Stimulated activated CD8-positive, alpha-beta memory T cell treated with anti-CD3 and anti-CD28 coated beads, Interleukin-4, amount 100 ng/mL, for 4 hours (primary cell): ENCODE results near the gene SMAD2.

Experiments used
- DNase-seq, 2 donors: peaks; one replicate each; pipeline ENCODE4 v3.0.0-alpha.2; 2020; ENCODE audit warnings: low read depth in 2 of 2, low spot score in 1 of 2

SMAD2 gene

GRCh38 chr18:47898055-47898454, 32.4 kb downstream of the SMAD2 start:
- no peak for DNase-seq

DNA sequence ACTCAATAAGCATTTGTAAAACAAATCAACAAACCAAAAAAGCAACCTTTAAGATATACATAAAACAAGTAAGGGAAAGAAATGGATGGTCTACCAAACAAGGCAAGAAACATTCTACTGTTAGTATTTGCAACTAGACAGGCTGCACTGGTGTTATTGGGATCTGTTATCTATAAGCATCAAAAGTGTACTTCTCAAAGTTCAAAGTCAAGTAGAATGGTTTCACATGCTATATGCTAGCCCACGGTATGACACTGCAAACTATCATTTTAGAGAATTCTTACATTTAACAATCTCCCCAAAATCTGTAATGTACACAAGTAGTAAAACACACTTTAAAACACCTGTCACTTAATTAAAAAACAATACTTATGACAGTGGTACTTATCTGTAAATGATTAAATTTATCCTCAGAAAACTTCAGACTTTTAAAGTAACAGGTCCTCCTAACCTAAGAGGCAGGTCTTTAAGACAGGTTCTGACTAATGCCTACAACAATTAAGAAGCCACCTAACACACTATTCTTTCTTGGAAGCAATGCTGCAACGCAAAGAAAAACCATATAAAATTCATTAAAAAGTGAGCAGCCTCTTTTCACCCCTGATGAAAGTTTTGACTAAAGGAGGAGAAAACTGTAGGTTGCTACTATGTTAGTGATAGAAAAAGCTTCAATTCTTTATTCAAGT, 34.8 kb downstream of the SMAD2 start:
- no peak for DNase-seq

GRCh38 chr18:47893939-47894699, 36.3 kb downstream of the SMAD2 start:
- no peak for DNase-seq

DNA sequence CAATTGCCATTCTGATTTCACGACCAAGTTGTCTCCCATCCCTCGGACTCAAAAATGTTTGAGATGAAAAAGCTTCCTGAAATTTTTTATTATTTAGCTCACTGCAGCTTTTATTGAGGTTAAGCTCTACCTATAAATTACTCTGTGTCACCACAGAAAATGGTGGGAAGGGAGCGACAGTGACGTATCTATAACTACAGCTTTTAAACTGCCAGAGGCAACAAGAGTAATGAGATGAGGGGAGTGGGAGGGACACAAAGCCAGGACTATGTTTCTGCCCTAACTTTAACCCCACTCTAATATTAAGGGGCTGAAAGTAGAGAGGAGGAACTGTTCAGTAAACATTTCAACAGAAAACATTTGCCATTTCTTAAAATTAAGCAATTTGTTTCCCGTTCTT, 37.4 kb downstream of the SMAD2 start:
- no peak for DNase-seq

GRCh38 chr18:47888156-47888555, 42.3 kb downstream of the SMAD2 start:
- no peak for DNase-seq

DNA sequence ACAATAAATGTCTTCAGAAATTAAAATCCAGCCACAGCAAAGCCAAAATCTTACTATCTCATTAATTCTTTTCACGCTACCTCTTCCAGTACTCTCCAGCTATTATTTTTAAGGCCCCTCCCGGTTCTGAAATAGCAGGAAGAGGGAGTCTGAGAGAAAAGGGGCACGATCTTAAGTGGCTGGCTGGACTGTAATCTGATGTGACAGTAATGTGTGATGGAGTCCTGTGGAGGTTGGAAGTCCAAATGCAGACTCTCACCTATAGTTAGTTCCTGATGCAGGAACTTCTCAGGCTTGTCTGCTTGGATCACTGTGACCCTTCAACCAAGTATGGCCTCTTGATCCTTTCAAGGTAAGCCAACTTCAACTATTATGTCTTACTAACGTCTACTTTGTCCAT, 43.2 kb downstream of the SMAD2 start:
- no peak for DNase-seq

DNA sequence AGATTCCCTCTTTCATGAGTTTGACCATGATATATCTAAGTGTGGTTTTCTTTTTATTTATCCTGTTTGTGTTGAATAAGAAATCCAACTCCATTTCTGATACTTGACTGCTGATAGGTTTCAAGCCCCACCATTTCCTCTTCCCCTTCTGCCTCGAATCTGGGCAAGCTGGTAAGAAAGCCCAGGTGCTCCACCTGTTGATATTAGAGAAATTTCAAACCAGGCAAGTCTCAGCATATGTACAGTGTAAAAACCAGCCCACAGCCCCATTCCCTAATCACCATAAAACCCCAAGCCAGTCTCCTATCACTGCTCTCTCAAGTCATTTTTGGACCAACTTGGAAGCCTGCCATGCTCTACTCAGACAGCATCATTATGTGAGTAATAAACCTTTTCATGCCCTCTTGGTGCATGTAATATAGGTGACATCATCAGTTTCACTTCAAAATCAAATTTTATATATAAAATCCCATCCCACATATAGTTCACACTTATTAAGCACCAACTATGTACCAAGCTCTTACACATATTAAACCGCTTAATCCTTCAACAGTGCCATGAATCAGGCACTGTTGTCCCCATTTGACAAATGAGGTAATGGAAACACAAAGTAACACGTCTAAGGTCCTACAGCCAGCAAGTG, 46.6 kb downstream of the SMAD2 start:
- no peak for DNase-seq

DNA sequence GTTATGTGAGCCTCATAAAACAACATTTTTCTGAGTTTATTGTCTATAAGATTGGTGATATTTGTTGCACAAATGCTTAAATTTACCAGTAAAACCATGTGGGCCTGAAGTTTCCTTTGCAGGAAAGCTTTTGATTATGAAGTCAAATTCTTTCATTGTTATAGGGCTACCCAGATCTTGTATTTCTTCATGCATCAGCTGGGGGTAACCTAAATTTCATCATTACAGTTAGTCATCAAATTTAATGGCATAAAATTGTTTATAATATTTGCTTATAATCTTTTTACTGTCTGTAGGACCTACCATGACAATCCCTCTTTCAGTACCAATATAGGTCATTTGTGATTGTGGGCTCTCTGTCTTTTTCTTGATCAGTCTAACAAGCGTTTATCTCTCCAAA, 47.8 kb downstream of the SMAD2 start:
- DNase-seq = no peak

- DNase-seq = no peak
Measured at GRCh38 chr18:47881752-47882455, 48.6 kb downstream of the SMAD2 start.

DNA sequence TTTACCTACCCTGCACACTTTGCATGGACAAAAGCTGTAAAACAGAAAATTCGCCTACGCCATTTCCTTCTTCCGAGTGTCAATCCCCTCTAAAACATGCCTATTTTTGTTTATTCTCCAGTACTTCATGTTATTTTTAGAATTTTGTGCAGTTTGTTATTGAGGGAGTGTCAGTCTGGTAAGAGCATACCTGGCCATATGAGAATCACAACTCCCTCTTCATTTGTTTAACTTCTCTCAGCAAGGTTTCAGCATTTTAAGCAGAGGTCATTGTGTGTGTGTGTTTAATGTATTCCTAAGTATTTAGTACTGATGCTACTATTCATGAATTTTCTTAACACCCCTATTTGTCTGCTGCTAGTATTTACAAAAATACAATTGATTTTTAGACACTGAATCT, 49.4 kb downstream of the SMAD2 start:
- no peak for DNase-seq

DNA sequence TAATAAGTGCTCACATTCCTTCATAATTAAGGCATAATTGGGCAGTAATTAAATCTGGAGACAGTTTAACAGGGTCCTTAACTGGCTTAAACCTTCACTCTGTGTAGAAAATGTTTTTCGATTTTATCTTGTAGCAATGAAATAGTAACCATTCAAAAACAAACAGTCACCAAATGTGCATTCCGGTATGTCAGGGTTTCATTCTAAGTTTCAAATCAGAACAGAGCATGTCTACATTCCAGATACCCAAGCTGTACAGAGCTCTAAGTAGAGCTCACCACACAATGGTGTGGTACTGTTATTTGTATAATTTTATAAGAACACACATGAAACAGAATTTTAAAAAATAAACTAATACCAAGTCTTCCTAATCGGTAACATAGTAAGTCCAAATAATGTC, 52.6 kb downstream of the SMAD2 start:
- DNase-seq = no peak

- DNase-seq = no peak
Measured at GRCh38 chr18:47876813-47877212, 53.6 kb downstream of the SMAD2 start.

GRCh38 chr18:47873625-47874024, 56.8 kb downstream of the SMAD2 start:
- DNase-seq = no peak

- DNase-seq = no peak
Measured at GRCh38 chr18:47872426-47872825, 58.0 kb downstream of the SMAD2 start.

DNA sequence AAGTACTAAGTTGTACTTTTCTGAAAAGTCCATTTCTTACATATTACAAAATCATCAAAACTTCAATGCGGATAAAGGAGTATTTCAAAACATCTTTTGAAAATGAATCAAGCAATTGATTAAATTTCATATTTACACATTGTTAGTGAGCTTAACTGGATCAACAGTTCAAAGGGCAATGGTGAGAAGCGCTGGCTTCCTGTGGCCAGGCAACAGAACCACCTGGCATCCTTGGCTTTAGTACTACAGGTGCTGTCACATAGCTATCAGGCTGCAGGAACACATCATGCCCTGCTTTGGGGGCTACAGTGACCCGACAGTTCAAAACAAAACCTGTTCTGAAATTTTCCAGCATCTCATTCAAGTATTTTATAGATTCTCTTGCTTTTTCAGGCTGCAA, 59.2 kb downstream of the SMAD2 start:
- DNase-seq = no peak

DNA sequence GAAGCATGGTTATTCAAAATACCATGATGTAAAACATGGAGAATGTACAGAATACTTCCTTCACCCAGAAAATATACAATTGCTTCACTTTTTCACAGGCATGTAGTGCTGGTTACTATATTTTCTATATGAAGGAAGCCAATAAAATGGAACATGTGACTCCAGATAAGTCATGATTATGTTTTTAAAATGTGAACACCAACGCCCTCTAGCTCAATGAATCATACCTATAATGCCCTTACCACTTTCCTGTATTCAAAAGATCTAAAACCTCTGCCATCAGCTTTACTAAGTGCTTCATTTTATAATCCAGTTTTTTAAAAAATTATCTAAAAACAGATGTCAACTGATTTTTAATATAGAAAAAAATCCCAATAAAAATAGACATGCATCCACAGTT, 59.9 kb downstream of the SMAD2 start:
- no peak for DNase-seq

- no peak for DNase-seq
Measured at GRCh38 chr18:47868744-47869143, 61.7 kb downstream of the SMAD2 start.

- no peak for DNase-seq
Measured at GRCh38 chr18:47865183-47865582, 65.3 kb downstream of the SMAD2 start.

- DNase-seq = no peak
Measured at GRCh38 chr18:47863041-47863440, 67.4 kb downstream of the SMAD2 start.

- no peak for DNase-seq
Measured at GRCh38 chr18:47858607-47859006, 71.9 kb downstream of the SMAD2 start.

- DNase-seq = no peak
Measured at GRCh38 chr18:47847635-47848034, 82.8 kb downstream of the SMAD2 start.

DNA sequence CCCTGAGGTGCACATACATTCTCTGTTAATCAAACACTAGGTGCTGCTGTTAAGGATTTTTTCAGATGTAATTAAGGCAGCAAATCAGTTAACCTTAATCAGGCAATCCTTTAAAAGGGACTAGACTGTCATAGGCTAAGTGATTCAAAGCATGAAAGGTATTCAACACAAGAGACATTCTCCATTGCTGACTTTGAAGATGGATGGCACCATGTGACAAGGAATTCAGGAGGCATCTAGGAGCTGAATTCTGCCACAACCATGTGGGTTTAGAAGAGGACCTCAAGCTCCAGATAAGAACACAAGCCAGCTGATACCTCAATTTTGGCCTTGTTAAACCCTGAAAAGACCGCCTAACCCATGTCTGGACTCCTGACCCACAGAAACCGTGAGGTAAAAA, 84.0 kb downstream of the SMAD2 start:
- DNase-seq = no peak
